Germinal center (tissue), 1 donor: ENCODE data around the gene DAO.
A peak's percentile ranks its signal among the peaks of the same experiment; 100 is the strongest.

Experiments used
- DNase-seq: peaks from one replicate; pipeline ENCODE4 v3.0.0; 2012; ENCODE audit warnings: mixed read lengths, low spot score

Gene DAO

DNA sequence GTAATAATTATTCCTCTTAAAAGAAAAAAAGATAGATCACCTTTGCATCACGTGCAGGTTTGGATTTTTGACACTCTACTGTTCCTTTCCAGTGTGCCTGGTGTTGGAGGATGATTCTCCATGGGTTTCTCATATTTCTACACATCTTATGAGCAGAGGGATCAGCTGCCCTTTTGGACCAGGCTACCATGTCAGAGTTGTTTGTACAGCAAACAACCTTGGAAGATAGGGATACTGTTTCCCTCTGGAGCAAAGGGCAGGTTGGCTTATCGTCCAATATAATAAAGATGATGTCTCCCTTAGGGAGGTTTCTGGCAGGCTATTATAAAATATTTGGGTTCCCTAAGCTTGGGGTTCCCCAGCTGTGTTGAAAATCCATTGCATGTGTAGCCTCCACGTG lies 42.1 kb downstream of the DAO start:
- DNase-seq, result no peak

DNA sequence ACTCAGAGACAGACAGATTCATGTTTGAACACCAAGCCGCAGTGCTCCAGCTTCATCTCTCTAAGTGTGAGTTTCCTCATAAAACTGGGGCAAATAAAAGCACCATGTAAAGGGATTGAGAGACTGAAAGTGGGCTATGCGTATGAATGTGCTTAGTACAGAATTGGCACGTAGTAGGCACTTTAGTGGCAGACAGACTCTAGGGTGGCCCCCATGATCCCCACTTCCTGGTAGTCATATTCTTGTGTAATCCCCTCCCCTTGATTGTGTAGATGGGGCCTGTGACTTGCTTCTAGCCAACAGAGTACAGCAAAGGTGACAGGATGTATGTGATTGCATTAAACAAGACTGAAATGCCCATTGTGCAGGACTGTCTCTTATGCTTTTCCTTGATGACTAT lies 43.0 kb downstream of the DAO start:
- DNase-seq, result no peak

DNA sequence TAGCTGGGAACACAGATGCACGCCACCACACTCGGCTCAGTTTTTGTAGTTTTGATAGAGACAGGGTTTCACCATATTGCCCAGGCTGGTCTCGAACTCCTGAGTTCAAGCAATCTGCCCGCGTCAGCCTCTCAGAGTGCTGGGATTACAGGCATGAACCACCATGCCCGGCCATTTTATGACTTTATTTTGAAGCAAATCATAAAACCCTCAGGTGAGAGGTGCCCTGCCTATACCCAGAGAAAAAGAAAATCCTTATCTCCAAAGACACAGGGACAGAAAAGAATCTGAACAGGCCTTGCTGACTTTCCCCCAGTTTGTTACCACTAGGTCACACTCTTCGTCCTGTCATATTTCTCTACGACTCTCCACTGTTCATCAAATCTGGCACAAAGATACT lies 48.8 kb downstream of the DAO start:
- DNase-seq, result no peak

DNA sequence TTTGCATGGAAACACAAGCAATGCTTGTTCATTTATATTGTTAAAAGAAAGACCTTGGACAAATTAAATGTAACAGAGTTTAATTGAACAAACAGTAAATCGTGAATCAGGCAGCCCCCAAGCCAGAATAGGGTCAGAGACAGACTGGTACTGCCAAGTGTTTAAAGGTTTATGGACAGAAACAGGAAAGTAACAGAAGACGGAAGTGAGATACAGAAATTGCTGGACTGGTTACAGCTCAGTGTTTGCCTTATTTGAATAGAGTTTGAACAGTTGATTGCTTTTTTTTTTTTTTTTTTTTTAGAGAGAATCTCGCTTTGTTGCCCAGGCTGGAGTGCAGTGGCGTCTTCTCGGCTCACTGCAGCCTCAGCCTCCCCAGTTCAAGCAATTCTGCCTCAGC lies 50.3 kb downstream of the DAO start:
- peak; percentile 47 for DNase-seq

DNA sequence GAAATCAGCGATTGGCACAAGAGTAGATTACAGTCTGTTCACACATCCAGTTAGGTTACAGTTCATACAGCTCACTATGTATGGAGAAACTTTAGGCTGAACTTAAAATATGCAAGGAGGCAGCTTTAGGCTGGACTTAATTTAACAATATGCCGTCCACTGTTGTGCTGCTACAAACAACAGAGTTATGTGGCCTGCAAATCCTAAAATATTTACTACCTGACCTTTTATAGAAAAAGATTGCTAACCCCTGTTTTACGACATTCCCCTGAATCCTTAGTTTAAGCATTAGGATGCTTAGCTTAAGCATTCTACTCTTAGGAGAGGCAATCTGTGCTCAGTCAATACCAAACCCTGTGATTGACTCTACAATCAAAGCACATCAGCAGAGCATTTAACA lies 50.9 kb downstream of the DAO start:
- DNase-seq, result no peak

DNA sequence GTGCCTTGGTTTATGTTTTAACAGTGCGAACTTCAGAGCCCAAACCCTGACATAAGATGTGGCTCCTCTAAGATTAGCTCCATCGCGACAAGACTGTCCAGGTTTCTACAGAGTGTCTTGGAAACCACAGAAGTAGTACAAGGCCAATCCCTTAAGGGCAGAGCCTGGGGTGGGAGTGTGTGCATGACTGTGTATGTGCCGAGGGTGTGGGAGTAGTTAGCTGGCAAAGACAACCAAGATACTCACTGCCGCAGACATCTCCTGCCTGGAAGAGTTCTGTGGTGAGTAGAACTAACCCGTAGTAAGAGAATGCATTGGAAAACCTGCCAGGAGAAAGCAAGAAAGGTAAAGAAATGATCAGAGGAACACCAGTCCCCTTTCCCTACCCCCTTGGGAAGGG lies 54.1 kb downstream of the DAO start:
- DNase-seq, result no peak

DNA sequence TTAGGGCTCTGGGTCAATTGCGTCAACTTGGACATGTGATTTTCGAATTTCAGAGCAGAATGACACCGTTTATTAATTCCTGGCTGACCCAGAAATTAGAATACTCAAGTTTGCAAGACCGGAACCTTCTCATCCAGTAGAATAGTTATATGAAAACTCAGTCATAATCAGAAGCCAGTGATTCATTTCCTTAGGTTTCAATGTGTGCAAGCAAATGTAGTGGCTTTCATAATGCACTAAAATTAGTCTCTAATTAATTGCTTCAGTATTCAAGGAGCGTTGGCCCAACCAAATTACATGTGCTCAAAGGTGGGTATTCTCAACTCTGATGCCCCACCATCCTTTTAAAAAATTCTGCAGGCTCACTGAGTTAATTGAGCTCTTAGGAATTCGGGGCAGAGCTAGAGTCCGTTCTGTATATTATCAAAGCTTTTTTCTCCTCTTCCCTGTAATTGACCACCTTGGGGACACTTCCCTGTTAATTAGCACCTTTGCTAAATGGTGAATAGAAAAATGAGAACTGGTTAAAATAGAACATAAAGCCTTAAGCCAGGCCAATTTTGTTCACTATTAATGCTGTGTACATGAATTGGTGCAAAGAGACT lies 55.4 kb downstream of the DAO start:
- DNase-seq, result no peak

DNA sequence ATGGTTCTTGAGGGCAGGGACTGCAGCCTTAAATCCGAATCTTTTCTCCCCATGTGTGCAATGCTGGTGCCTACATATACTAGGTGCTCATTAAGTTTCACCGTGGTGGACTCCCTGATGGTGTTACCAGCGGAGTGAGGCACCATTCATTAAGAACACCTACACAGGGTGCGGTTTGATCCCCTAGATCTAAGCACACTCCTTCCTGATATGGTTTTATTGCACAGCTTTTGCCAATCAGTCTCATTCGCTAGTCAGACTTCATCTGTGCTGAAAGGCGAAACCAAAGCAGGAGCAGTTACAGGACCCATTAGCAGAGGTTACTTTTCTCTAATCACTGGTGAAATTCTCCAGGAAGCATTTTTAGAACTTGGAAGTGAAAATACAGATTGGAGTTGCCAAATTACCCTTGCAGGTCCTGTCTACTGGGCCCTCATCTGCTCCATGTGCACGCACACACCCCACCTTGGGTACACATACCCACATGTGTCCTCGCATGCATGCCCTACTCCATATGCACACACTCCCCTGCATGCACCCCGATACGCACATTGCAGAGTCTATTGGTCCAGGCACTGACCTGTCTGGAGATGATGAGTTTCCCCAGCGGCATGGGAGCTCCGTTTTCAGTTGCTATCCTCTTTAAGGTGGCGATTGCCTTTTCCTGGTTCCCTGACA lies 58.5 kb downstream of the DAO start:
- DNase-seq, result no peak

DNA sequence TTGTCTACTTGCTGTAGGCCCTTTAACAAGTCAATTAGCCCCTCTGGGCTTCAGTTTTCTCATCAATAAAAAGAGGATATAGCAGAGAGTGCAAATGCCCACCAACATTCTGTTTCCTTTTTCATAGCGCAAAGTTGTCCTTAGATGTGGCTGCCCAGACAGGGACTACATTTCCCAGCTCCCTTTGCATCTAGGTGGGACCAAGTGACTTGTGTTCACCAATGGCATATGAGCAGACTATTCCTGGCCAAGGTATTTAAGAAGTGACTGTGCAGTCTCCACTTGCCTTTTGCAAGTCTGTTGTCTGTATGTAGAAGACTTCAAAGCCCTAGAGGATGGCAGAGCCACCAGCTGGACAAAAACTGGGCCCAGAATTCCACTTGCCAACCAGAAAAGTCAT lies 59.7 kb downstream of the DAO start:
- peak; percentile 36 for DNase-seq

DNA sequence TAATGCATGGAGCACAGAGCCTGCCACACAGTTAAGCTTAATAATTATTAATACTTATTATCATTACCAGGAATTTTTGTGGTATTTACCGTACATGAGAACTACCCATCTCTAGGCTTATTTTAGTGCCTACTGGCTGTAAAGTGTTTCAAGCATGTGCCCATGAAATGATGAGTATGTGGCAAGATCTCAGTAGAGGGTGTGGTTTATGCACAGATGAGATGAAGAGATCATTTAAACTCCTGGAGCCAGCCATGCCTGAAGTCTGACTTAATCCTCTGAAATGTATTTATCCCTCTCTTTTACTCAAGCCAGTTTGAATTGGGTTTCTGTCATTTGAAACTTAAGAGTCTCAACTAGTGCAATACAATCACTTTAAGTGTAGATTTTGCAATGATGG lies 60.2 kb downstream of the DAO start:
- no peak for DNase-seq

DNA sequence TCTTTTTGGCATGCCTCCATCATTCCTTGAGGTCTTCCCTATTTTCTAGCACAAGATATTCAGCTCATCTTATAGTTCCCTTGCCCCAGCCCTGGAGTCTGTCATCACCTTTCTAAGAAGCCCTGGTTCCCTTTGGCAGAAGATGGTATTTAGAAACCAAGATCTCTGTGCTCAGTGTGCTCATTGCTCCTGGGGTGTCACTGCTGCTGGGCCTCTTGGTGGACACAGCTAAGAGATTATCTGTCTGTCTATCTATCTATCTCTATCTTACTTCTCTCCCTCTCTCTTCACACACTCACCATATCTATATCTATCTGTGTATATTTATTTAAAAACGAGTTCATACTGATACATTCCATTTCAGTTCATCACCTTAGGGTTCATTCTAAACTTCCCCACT lies 67.2 kb downstream of the DAO start:
- no peak for DNase-seq

DNA sequence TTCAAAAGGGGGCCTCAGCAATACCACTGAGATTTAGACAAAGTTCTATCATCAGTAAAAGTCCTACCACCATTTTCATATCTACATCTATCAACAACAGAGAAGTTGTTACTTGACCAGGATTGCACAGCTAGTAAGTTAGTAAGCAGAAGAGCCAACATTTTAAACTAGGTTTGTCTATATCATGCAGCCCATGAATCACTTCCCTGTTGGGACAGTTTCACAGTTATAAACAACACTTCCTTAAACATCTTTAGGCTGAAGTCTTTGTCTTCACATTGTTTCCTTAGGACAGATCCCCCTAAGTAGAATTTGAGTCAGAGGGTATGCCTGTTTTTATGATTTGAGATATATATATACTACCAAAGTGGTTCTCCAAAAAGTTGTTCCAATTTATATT lies 68.5 kb downstream of the DAO start:
- no peak for DNase-seq

DNA sequence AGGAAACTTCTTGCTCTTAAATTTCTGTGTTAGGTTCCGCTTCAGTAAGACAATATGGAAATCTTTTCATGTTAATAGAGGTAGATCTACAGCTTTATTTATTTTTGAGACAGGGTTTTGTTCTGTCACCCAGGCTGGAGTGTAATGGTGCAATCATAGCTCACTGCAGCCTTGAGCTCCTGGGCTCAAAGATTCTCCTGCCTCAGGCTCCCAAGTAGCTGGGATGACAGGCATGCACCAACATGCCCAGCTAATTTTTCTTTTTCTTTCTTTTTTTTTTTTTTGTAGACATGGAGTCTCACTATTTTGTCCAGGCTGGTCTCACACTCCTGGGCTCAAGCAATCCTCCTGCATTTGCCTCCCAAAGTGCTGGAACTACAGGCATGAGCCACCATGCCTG lies 70.1 kb downstream of the DAO start:
- no peak for DNase-seq
